BJ (cell line): ENCODE data around the gene COX17. TPM values are rescaled to one million over a fixed set of nuclear protein-coding genes. Genes with fewer than 3 reads are reported as not detected.

Source experiments
- CTCF ChIA-PET: fragments of 350-600 bp; formaldehyde crosslinking; extraction: SDS; loops from one replicate; lab custom pipeline; 2021; ENCODE audit warnings: antibody characterized with exemption, inconsistent platforms; lab: Yijun Ruan, JAX
- POLR2A ChIA-PET: fragments of 300-600 bp; sonication (Branson Sonifier 250); formaldehyde crosslinking; extraction: SDS; loops from one replicate; lab custom pipeline; 2021; ENCODE audit warnings: antibody characterized with exemption; lab: Charles Lee
- DNase-seq: peaks from one replicate; pipeline ENCODE4 v3.0.0-alpha.2; 2011; ENCODE audit warnings: low read depth
- H3K27me3 ChIP-seq: 2 replicates; pipeline ENCODE4 v1.6.0; 2011; ENCODE audit warnings: low read length; ENCODE audit not compliant: control insufficient read depth, insufficient read depth
- H3K36me3 ChIP-seq: 2 replicates; pipeline ENCODE4 v1.5.1; 2011; ENCODE audit warnings: low read length; ENCODE audit not compliant: control insufficient read depth, insufficient read depth
- H3K4me3 ChIP-seq: 2 replicates; pipeline ENCODE4 v1.5.1; 2011; ENCODE audit warnings: low read depth, mild to moderate bottlenecking, control low read depth, low read length
- polyA plus RNA-seq: library from polyadenylated mRNA; depleted of rRNA; stranded (reverse); fragments of >200 nt; gene quantifications from 2 replicates; pipeline ENCODE4 v1.2.3, GENCODE V29; 2011
- TF ChIP-seq, protein P1 (sequence below): IDR thresholded peaks from 2 replicates; pipeline ENCODE4 v1.5.1; 2011; ENCODE audit warnings: low read depth, mild to moderate bottlenecking, control low read depth, inconsistent platforms, low read length, moderate library complexity; ENCODE audit not compliant: insufficient read depth

The COX17 gene
- polyA plus RNA-seq, 1 experiment = 48.1 TPM

DNA sequence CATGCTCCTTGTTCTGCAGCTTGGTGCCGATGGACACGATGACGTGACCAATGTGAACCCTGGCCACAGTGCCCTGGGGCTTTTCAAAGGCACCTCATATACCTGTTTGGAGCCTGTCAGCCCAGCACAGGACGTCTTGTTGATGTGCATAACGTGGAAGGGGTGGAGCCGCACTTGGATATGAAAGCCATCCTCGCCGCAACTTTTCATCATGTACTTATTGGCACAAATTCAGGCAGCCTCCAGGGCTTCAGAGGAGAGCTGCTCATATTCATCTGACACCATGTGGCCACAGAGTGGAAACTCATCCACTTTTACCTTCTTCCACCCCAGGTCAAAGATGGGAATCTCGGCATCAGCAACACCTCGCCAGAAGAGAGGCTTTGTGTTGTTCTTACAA, 41.5 kb downstream of the COX17 start:
- Histone ChIP-seq H3K36me3 (no peaks in the 10 kb centered on the region), H3K4me3 (no peak overlapping the region), H3K27me3 (no peaks in the 10 kb centered on the region)
- DNase-seq = no peak
- TF ChIP-seq, protein P1, sequence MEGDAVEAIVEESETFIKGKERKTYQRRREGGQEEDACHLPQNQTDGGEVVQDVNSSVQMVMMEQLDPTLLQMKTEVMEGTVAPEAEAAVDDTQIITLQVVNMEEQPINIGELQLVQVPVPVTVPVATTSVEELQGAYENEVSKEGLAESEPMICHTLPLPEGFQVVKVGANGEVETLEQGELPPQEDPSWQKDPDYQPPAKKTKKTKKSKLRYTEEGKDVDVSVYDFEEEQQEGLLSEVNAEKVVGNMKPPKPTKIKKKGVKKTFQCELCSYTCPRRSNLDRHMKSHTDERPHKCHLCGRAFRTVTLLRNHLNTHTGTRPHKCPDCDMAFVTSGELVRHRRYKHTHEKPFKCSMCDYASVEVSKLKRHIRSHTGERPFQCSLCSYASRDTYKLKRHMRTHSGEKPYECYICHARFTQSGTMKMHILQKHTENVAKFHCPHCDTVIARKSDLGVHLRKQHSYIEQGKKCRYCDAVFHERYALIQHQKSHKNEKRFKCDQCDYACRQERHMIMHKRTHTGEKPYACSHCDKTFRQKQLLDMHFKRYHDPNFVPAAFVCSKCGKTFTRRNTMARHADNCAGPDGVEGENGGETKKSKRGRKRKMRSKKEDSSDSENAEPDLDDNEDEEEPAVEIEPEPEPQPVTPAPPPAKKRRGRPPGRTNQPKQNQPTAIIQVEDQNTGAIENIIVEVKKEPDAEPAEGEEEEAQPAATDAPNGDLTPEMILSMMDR = no peak
- ChIA-PET CTCF (interaction anchor here (1.7 kb wide), 1 partner anchor 12 kb away, joined by 5 read pairs; no protein-coding TSS in a partner anchor), POLR2A (no interaction called here)

DNA sequence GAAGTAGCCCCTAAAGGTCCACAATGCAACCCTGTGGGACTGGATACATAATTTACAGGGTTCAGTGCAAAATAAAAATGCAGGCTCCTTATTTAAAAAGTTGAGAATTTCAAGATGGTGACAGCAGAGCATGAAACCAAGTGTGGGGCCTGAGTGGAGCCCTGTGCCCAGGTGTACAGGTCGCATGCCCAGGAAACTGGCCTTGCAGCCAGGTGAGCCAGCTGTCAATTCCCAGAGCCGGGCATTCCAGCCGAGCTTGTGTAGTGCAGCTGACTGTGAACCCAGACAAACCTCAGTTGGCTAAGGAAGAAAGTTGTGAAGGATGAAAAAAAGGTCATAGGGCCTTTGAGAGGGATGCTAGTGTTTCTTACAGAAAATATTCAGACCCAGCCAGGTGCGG, 44.4 kb downstream of the COX17 start:
- CTCF ChIA-PET = no interaction called here
- TF ChIP-seq, protein P1 = no peak
- Histone ChIP-seq H3K27me3 (no peaks in the 10 kb centered on the region), H3K4me3 (no peak overlapping the region), H3K36me3 (no peaks in the 10 kb centered on the region)
- POLR2A ChIA-PET = interaction anchor here (0.6 kb wide), 1 partner anchor 28 kb away, joined by 4 read pairs; no protein-coding TSS in a partner anchor
- no peak for DNase-seq

DNA sequence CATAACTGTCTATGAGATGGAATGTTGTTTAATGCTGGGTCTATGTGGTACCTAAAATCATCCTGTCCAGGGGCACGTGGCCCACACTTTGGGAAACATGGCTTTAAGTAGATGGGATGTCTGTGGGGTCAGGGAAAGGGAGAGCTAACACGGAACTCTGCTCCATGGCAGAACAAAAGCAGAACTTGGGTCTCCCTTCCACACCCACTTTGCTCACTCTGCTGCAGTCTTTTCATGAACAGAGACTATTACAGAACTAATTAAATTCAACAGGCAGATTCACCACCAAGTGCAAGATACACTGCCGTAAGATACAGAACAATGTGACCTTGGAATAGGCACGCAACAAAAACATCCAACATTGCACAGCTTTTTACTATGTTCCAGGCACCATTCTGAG, 45.0 kb downstream of the COX17 start:
- Histone ChIP-seq H3K4me3 (no peak overlapping the region), H3K36me3 (no peaks in the 10 kb centered on the region), H3K27me3 (no peaks in the 10 kb centered on the region)
- DNase-seq = no peak
- ChIA-PET POLR2A (interaction anchor here (0.6 kb wide), 1 partner anchor 29 kb away, joined by 4 read pairs; no protein-coding TSS in a partner anchor), CTCF (no interaction called here)
- TF ChIP-seq, protein P1 = no peak

GRCh38 chr3:119631516-119631915, 45.7 kb downstream of the COX17 start:
- Histone ChIP-seq H3K27me3 (no peaks in the 10 kb centered on the region), H3K4me3 (no peak overlapping the region), H3K36me3 (no peaks in the 10 kb centered on the region)
- TF ChIP-seq, protein P1 = no peak
- ChIA-PET CTCF (interaction anchor here (0.6 to 1.2 kb wide), 3 partner anchors 11 to 43 kb away, joined by 3 to 4 read pairs (median 3); no protein-coding TSS in a partner anchor), POLR2A (no interaction called here)
- no peak for DNase-seq

DNA sequence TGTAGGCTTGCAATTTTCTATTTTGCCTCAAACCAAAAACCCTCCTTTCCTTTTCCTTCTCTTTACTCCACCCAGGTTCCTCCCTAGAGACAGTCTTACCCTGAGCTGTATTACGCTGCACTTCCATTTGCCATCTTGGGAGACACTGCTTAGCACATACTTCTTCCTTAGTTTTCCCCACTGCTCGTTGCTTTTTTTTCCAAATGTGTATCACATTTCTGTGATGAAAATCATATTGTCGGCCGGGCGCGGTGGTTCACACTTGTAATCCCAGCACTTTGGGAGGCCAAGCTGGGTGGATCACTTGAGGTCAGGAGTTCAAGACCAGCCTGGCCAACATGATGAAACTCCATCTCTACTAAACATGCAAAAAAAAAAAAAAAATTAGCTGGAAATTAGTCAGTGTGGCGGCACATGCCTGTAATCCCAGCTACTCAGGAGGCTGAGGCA, 46.3 kb downstream of the COX17 start:
- Histone ChIP-seq H3K27me3 (no peaks in the 10 kb centered on the region), H3K36me3 (no peaks in the 10 kb centered on the region), H3K4me3 (no peak overlapping the region)
- ChIA-PET CTCF (interaction anchor here (0.6 to 1.2 kb wide), 4 partner anchors 12 to 43 kb away, joined by 3 to 4 read pairs (median 3); no protein-coding TSS in a partner anchor), POLR2A (no interaction called here)
- DNase-seq = no peak
- TF ChIP-seq, protein P1 = no peak
